Heart right ventricle (tissue), 16 donors: Measurements from ENCODE around the gene CISTR. TPM values are rescaled to one million over a fixed set of nuclear protein-coding genes. Genes with fewer than 3 reads are reported as not detected.

Experiments used
- ATAC-seq, 8 donors: fragments of 200-7000 bp; cut with Tn5 transposase; one replicate each; pipeline ENCODE4 v1.9.1; 2020; ENCODE audit warnings: mild to moderate bottlenecking in 8 of 8, moderate library complexity in 8 of 8, moderate number of reproducible peaks in 1 of 8
- DNase-seq, 2 donors: peaks; one replicate each; pipeline ENCODE4 v3.0.0-alpha.2; 2020
- H3K27ac ChIP-seq, 10 donors: fragments of 200-600 bp; sonication (generic) in 2 of 10; one replicate each; pipeline versions ENCODE4 v1.5.0 to v1.8.0; 2020 to 2022; ENCODE audit warnings: mild to moderate bottlenecking in 3 of 10
- H3K27me3 ChIP-seq, 7 donors: fragments of 200-600 bp; one replicate each; pipeline ENCODE4 v1.8.0; 2021 to 2022; ENCODE audit warnings: mild to moderate bottlenecking in 2 of 7
- H3K36me3 ChIP-seq, 9 donors: fragments of 200-600 bp; sonication (generic) in 1 of 9; one replicate each; pipeline versions ENCODE4 v1.5.0 to v1.8.0; 2020 to 2022; ENCODE audit warnings: mild to moderate bottlenecking in 2 of 9
- H3K4me1 ChIP-seq, 9 donors: fragments of 200-600 bp; sonication (generic) in 1 of 9; one replicate each; pipeline versions ENCODE4 v1.5.0 to v1.8.0; 2020 to 2022; ENCODE audit warnings: mild to moderate bottlenecking in 4 of 9
- H3K4me3 ChIP-seq, 10 donors: fragments of 200-600 bp; sonication (generic) in 2 of 10; one replicate each; pipeline versions ENCODE4 v1.5.0 to v1.8.0; 2020 to 2022; ENCODE audit warnings: mild to moderate bottlenecking in 7 of 10, moderate library complexity in 2 of 10
- H3K9me3 ChIP-seq, 11 donors: fragments of 200-600 bp in 10 of 11; sonication (generic) in 2 of 11; one replicate each; pipeline versions ENCODE4 v1.5.0 to v1.8.0; 2013 to 2022; ENCODE audit warnings: mild to moderate bottlenecking in 2 of 11, control low read depth in 1 of 11, moderate library complexity in 1 of 11
- WGBS, 2 donors: extraction: QIAGEN DNeasy Blood & Tissue Kit; methylation state at CpG; one replicate each; pipeline ENCODE4 v1.1.7; 2013; ENCODE audit warnings: inconsistent platforms in 1 of 2; 5-methylcytosine and 5-hydroxymethylcytosine counted together
- intact Hi-C, 10 donors: fragments of 100-400 bp; cut with DNase I; formaldehyde crosslinking; loops; one replicate each; pipeline versions ENCODE4 v1.11.1 to v1.14.2; 2022
- polyA plus RNA-seq, 2 donors: library from polyadenylated mRNA; stranded (reverse); fragments of 200-250 nt; gene quantifications; one replicate each; pipeline ENCODE4 v1.2.3, GENCODE V29; 2013
- total RNA-seq, 10 donors: library from RNA; stranded (reverse); fragmentation: NEBNext Ultra II Directional in 3 of 10; extraction: Animal tissue kit (Norgen Biotek cat#: 25700) in 3 of 10; gene quantifications; one replicate each; pipeline versions ENCODE4 v1.2.1 to v1.2.4, GENCODE V29; 2021 to 2023
- TF ChIP-seq, protein P1 (sequence below), 9 donors: fragments of 200-600 bp; sonication (generic) in 2 of 9; IDR thresholded peaks; one replicate each; pipeline versions ENCODE4 v1.5.0 to v1.8.0; 2021 to 2022; ENCODE audit warnings: antibody characterized with exemption in 9 of 9, mild to moderate bottlenecking in 5 of 9, moderate library complexity in 1 of 9
- donor health status: Arrhythmogenic right ventricular cardiomyopathy.
- donor health status: ischemic (EF 13 %, LVEDD 7.1; RV severe dilation, severe dysfunction).
- donor health status: healthy with polysubstance abuse.
- donor health status: DM: no; HTN: yes; CAD: no.
- donor health status: DM: no; HTN: no; CAD: no.
- donor health status: ischemic (EF 25% LVEDD 6.9; RV normal size, moderate dysfunction).
- donor health status: ischemic (EF 25% LVEDD 5.7; RV mildly dilated, moderate dysfunction).
- donor health status: healthy.
- donor health status: DM: yes; HTN: yes; CAD: no.
- donor health status: Ischemic cardiomyopathy.
- donor health status: ischemic (EF 35%, LVEDD 5.7; RV mildly dilated, moderate dysfunction).
- donor health status: nonischemic (EF 11% LVEDD 7.7; RV severe dilation, severe dysfunction).
- donor health status: DM: yes; HTN: yes; CAD: no.
- donor health status: PGD.
- donor health status: ischemic (EF 29% LVEDD 5.4; RV normal size, mild dysfunction).
- donor health status: nonischemic (EF 23%, LVEDD 6.1; RV moderate dilation, normal function).

Gene CISTR
- total and polyA plus RNA-seq, 12 donors = 0.16 to 3.6 (median 2.6) TPM; not detected in 1

DNA sequence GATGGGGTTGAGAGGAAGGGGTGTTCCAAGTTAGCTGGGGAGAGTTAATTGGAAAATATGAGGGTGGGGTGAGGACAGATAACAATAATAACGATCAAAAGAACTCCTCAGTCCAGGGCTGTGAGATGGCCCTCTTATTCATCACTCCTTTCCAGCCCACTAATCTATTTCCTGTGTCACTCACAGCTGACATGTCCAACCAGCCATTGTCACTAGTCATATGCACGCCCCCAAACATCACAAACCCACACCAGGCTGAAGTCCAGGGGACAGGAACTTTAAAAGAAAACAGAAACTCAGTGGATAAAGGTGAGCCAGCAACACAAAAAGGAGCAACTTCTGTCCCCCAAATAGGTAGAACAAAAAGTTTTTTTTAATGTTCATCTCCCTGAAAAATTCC, 25.4 kb downstream of the CISTR start:
- Histone ChIP-seq H3K36me3 (peaks cover 0 to 40% (median 32%) of the 10 kb centered on the region in 9 donors), H3K27me3 (no peaks in the 10 kb centered on the region), H3K27ac (peak overlapping the region in 4 of 10 donors; percentile 68 to 91 (median 86)), H3K4me3 (peak overlapping the region; percentile 34 to 96 (median 78)), H3K9me3 (no peaks in the 10 kb centered on the region), H3K4me1 (peaks cover 2 to 27% (median 21%) of the 10 kb centered on the region in 9 donors)
- TF ChIP-seq, protein P1, sequence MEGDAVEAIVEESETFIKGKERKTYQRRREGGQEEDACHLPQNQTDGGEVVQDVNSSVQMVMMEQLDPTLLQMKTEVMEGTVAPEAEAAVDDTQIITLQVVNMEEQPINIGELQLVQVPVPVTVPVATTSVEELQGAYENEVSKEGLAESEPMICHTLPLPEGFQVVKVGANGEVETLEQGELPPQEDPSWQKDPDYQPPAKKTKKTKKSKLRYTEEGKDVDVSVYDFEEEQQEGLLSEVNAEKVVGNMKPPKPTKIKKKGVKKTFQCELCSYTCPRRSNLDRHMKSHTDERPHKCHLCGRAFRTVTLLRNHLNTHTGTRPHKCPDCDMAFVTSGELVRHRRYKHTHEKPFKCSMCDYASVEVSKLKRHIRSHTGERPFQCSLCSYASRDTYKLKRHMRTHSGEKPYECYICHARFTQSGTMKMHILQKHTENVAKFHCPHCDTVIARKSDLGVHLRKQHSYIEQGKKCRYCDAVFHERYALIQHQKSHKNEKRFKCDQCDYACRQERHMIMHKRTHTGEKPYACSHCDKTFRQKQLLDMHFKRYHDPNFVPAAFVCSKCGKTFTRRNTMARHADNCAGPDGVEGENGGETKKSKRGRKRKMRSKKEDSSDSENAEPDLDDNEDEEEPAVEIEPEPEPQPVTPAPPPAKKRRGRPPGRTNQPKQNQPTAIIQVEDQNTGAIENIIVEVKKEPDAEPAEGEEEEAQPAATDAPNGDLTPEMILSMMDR (IDR thresholded peaks at IDR 0.05) = no peak
- intact Hi-C loops = no loop called here
- no peak for DNase-seq
- WGBS, 2 donors = 6 to 11% methylated on average over 2 of the region's 2 CpGs
- no peak for ATAC-seq

DNA sequence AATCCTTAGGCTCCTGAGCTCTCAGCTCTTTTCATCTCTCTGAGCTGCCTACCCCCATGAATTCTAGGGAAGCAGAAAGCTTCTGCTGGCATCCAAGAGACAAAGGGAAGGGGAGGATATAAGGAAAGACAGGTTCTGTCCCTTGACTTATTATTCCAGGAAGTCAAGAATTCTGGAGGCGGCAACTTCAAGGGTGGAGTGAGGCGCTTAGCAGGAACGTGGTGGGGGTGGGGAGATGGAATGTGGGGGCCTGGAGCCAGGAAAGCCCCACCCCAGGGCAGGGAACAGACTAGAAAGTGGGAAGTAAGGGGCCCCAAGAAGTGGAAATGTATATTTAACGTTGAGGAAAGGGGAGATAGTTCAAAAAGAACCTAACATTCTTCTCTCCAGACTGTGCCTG, 26.0 kb downstream of the CISTR start:
- peaks cover 2 to 27% (median 21%) of the 10 kb centered on the region in 9 donors for H3K4me1 ChIP-seq
- DNase-seq (no peak), ATAC-seq (no peak)
- peaks cover 0 to 45% (median 37%) of the 10 kb centered on the region in 9 donors for H3K36me3 ChIP-seq
- 37 to 43% methylated on average over 4 of the region's 4 CpGs for WGBS, 2 donors
- peak overlapping the region; percentile 34 to 96 (median 78) for H3K4me3 ChIP-seq
- peak overlapping the region in 2 of 10 donors; percentile 88 to 91 for H3K27ac ChIP-seq
- no peaks in the 10 kb centered on the region for H3K9me3 ChIP-seq
- intact Hi-C loops = no loop called here
- TF ChIP-seq, protein P1 (IDR thresholded peaks at IDR 0.05) = no peak
- no peaks in the 10 kb centered on the region for H3K27me3 ChIP-seq

DNA sequence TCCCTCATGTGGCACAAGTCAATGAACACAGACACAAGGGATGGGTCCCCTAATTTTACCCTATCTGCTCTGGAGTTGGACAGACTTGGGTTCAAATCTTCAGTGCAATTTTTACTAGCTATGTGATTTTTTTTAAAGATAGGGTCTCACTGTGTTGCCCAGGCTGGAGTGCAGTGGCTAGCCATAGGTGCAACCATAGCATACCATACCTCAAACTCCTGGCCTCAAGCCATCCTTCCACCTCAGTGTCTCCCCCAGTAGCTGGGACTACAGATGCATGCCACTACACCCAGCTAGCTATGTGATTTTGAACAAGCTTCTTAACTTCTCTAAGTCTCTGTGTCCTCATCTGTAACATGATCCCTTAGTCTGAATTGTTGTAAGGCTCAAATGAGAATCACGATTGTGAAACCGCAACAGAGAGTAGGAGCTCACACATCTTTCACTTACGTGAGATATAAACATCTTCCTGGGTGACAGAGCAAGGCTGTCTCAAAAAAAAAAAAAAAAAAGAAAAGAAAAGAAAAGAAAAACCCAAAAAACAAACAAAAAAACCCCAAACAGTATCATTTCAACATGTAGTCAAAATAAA, 29.2 kb downstream of the CISTR start:
- TF ChIP-seq, protein P1 (IDR thresholded peaks at IDR 0.05) = no peak
- H3K9me3 ChIP-seq = no peaks in the 10 kb centered on the region
- no peak overlapping the region for H3K4me3 ChIP-seq
- DNase-seq = no peak
- ATAC-seq = no peak
- H3K36me3 ChIP-seq = peaks cover 0 to 78% (median 58%) of the 10 kb centered on the region in 9 donors
- no peaks in the 10 kb centered on the region for H3K27me3 ChIP-seq
- intact Hi-C loops = no loop called here
- H3K4me1 ChIP-seq = peaks cover 2 to 22% (median 18%) of the 10 kb centered on the region in 9 donors
- 93 to 94% methylated on average over 3 of the region's 3 CpGs for WGBS, 2 donors
- no peak overlapping the region for H3K27ac ChIP-seq

DNA sequence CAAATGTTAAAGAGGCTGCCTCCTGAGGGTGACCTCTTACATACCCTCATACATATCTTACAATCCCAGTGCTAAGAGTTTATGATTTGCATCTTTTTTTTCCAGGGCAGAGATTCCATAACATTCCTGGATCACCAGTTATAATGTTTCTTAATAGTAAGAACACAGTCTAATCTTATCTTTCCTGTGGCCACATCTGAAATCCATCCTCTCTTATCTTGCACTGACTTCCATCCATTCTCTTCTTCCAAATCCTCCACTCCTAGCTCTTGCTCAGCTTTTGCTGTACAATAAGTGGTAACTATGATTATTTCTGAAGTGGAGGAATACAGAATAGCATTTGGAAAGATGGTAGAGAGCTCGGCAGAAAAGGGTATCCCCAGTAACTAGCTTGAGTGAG, 30.8 kb downstream of the CISTR start:
- peaks cover 0 to 14% (median 9%) of the 10 kb centered on the region in 9 donors for H3K4me1 ChIP-seq
- no peak for ATAC-seq
- H3K27ac ChIP-seq = no peak overlapping the region
- TF ChIP-seq, protein P1 (IDR thresholded peaks at IDR 0.05) = no peak
- H3K4me3 ChIP-seq = no peak overlapping the region
- WGBS, 2 donors = 74 to 80% methylated on average over 1 of the region's 1 CpG
- intact Hi-C loops = no loop called here
- peaks cover 0 to 94% (median 67%) of the 10 kb centered on the region in 9 donors for H3K36me3 ChIP-seq
- no peaks in the 10 kb centered on the region for H3K9me3 ChIP-seq
- no peak for DNase-seq
- no peaks in the 10 kb centered on the region for H3K27me3 ChIP-seq
